MM.1S (cell line): ENCODE measurements around the gene PIP4K2A.

Experiments
- DNase-seq: peaks from one replicate; pipeline ENCODE4 v3.0.0-alpha.2; 2015
- H2AFZ ChIP-seq: fragments of 300-600 bp; sonication (generic); 2 replicates; pipeline ENCODE4 v1.6.0; 2016; ENCODE audit warnings: antibody characterized with exemption, low read length
- H3F3A ChIP-seq: fragments of 300-600 bp; sonication (generic); 2 replicates; pipeline ENCODE4 v1.6.1; 2016; ENCODE audit warnings: mild to moderate bottlenecking, antibody characterized with exemption, low read length, moderate library complexity, mixed read lengths; ENCODE audit not compliant: insufficient read depth
- H3K27ac ChIP-seq: fragments of 300-600 bp; sonication (generic); 2 replicates; pipeline ENCODE4 v1.5.1; 2016; ENCODE audit warnings: mild to moderate bottlenecking, low read length
- H3K27me3 ChIP-seq: fragments of 300-600 bp; sonication (generic); replicated peaks from 2 replicates; pipeline ENCODE4 v1.6.0; 2016; ENCODE audit warnings: low read length; ENCODE audit not compliant: insufficient read depth
- H3K36me3 ChIP-seq: fragments of 300-600 bp; sonication (generic); replicated peaks from 2 replicates; pipeline ENCODE4 v1.6.1; 2016; ENCODE audit warnings: mild to moderate bottlenecking, low read length, mixed read lengths; ENCODE audit not compliant: insufficient read depth
- H3K4me1 ChIP-seq: fragments of 300-600 bp; sonication (generic); 2 replicates; pipeline ENCODE4 v1.6.1; 2016; ENCODE audit warnings: low read length, mixed read lengths
- H3K4me2 ChIP-seq: fragments of 300-600 bp; sonication (generic); 2 replicates; pipeline ENCODE4 v1.6.0; 2016; ENCODE audit warnings: low read depth, low read length
- H3K4me3 ChIP-seq: fragments of 300-600 bp; sonication (generic); 2 replicates; pipeline ENCODE4 v1.5.1; 2016; ENCODE audit warnings: low read length, mixed read lengths
- H3K79me2 ChIP-seq: fragments of 300-600 bp; sonication (generic); 2 replicates; pipeline ENCODE4 v1.6.1; 2016; ENCODE audit warnings: mixed run types, low read length, mixed read lengths
- H3K9ac ChIP-seq: fragments of 300-600 bp; sonication (generic); 2 replicates; pipeline ENCODE4 v1.6.1; 2016; ENCODE audit warnings: low read length, mixed read lengths
- H3K9me2 ChIP-seq: fragments of 300-600 bp; sonication (generic); replicated peaks from 2 replicates; pipeline ENCODE4 v1.6.1; 2016; ENCODE audit warnings: mild to moderate bottlenecking, low read length, mixed read lengths; ENCODE audit not compliant: insufficient read depth
- H3K9me3 ChIP-seq: fragments of 300-600 bp; sonication (generic); replicated peaks from 2 replicates; pipeline ENCODE4 v1.6.1; 2016; ENCODE audit warnings: mild to moderate bottlenecking, low read length, mixed read lengths; ENCODE audit not compliant: insufficient read depth
- H4K20me1 ChIP-seq: fragments of 300-600 bp; sonication (generic); 2 replicates; pipeline ENCODE4 v1.6.1; 2016; ENCODE audit warnings: mild to moderate bottlenecking, low read length, moderate library complexity, mixed read lengths; ENCODE audit not compliant: insufficient read depth
- EZH2 ChIP-seq: fragments of 300-600 bp; sonication (generic); optimal IDR thresholded peaks from 2 replicates; pipeline ENCODE3; 2017; ENCODE audit warnings: low read depth, mild to moderate bottlenecking, antibody characterized with exemption, low read length, mixed read lengths
- EZH2phosphoT487 ChIP-seq: fragments of 300-600 bp; sonication (generic); IDR thresholded peaks from 2 replicates; pipeline ENCODE4 v1.6.1; 2018; ENCODE audit warnings: antibody characterized with exemption, low read length
- TF ChIP-seq, protein P1 (sequence below): fragments of 300-600 bp; sonication (generic); IDR thresholded peaks from 2 replicates; pipeline ENCODE4 v1.5.1; 2016; ENCODE audit warnings: antibody characterized with exemption, low read length, mixed read lengths

The PIP4K2A gene

DNA sequence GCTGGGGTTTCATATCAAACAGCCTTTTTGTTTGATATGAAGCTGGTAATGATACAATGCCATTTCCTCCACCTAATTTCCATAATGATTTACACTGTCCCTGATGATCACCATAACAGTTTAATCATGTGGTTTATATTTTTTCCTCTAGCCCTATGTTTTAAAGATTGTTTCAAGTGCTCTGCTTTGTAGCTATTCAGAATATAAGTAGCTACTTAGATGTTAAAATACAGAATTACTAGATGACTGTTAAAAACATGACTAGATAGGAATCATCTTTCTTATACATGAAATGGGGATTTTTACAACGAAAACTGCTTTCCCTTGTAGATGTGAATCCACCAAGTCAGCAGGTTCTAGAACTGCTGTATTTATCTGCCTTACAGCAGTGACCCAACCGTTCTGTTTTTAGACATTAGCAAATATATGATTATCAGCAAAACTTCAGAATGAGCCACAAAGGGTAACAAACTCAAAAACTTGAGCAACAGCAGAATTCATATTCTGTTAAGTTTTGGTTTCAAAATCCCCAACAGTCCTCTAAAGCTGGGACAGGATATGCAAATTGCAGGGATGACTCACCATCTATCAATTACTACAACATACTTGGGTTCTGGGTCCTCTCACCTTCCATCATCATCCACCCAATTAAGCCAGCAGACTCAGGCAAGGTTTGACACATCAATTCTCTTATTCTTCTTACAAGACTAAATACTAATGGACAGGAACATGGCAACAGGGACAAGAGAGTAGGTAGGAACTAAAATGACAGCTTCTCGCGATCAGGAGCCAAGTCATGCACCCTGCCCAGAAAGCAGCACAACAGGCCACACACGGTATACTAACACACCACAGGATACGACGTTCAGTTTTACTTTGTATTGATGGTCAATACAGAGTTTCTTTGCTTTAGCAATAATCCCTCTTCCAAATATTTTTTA, 83.9 kb downstream of the PIP4K2A start:
- no peaks in the 10 kb centered on the region for H3K9me3 ChIP-seq
- H4K20me1 ChIP-seq: no peaks in the 10 kb centered on the region
- peaks cover 33% of the 10 kb centered on the region for H3K4me1 ChIP-seq
- no peaks in the 10 kb centered on the region for H3K36me3 ChIP-seq
- peaks cover 22% of the 10 kb centered on the region for H3F3A ChIP-seq
- TF ChIP-seq EZH2phosphoT487: no peak
- TF ChIP-seq, protein P1, sequence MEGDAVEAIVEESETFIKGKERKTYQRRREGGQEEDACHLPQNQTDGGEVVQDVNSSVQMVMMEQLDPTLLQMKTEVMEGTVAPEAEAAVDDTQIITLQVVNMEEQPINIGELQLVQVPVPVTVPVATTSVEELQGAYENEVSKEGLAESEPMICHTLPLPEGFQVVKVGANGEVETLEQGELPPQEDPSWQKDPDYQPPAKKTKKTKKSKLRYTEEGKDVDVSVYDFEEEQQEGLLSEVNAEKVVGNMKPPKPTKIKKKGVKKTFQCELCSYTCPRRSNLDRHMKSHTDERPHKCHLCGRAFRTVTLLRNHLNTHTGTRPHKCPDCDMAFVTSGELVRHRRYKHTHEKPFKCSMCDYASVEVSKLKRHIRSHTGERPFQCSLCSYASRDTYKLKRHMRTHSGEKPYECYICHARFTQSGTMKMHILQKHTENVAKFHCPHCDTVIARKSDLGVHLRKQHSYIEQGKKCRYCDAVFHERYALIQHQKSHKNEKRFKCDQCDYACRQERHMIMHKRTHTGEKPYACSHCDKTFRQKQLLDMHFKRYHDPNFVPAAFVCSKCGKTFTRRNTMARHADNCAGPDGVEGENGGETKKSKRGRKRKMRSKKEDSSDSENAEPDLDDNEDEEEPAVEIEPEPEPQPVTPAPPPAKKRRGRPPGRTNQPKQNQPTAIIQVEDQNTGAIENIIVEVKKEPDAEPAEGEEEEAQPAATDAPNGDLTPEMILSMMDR: no peak
- no peak for TF ChIP-seq EZH2
- DNase-seq: peak; percentile 94
- peak overlapping the region; percentile 71 for H2AFZ ChIP-seq
- peak overlapping the region; percentile 78 for H3K4me2 ChIP-seq
- peak overlapping the region; percentile 49 for H3K4me3 ChIP-seq
- H3K27ac ChIP-seq: peak overlapping the region; percentile 87
- H3K79me2 ChIP-seq: peaks cover 77% of the 10 kb centered on the region
- no peaks in the 10 kb centered on the region for H3K27me3 ChIP-seq
- no peaks in the 10 kb centered on the region for H3K9me2 ChIP-seq
- peak overlapping the region; percentile 56 for H3K9ac ChIP-seq

DNA sequence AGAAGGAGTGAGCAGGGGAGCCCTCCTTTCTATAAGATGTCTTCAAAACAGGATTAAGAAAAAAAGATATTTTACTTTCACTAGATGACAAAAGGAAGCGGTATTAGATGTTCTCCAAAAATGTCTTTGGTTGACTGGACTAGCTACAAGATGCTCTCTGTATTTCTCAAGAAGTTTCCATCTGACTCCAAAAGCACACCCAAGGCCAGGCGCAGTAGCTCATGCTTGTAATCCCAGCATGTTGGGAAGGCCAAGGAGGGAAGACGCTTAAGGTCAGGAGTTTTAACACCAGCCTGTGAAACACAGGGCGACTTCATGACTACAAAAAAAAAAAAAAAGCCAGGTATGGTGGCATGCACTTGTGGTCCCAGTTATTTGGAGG, 84.5 kb downstream of the PIP4K2A start:
- H3K36me3 ChIP-seq: no peaks in the 10 kb centered on the region
- H3K27me3 ChIP-seq: no peaks in the 10 kb centered on the region
- peak overlapping the region; percentile 87 for H3K27ac ChIP-seq
- no peaks in the 10 kb centered on the region for H3K9me2 ChIP-seq
- H3F3A ChIP-seq: peaks cover 22% of the 10 kb centered on the region
- peak; percentile 30 for DNase-seq
- peaks cover 33% of the 10 kb centered on the region for H3K4me1 ChIP-seq
- peak overlapping the region; percentile 49 for H3K4me3 ChIP-seq
- peak overlapping the region; percentile 56 for H3K9ac ChIP-seq
- TF ChIP-seq EZH2phosphoT487: no peak
- TF ChIP-seq, protein P1: no peak
- H2AFZ ChIP-seq: no peak overlapping the region
- H3K4me2 ChIP-seq: peak overlapping the region; percentile 78
- H3K79me2 ChIP-seq: peaks cover 80% of the 10 kb centered on the region
- H4K20me1 ChIP-seq: no peaks in the 10 kb centered on the region
- no peaks in the 10 kb centered on the region for H3K9me3 ChIP-seq

DNA sequence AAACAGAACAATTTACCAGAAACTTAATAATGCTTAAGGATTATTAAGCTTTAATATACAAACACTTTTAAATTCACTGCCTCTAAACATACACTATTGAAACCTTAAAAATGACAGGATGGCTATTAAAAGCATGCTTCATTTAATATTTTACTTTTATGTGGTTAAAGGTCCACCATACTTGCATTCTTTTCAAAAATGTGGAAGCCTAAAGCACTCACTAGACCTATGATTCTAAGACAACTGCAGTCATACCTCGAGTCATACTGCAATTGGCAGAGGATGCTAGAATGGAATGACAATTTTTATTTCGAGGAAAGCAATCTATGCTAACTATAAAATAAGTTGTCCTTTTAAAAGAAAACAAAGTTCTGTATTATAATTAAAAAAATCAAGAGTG, 85.3 kb downstream of the PIP4K2A start:
- Histone ChIP-seq H3K9ac (no peak overlapping the region), H3K4me2 (peak overlapping the region; percentile 78)

More for the DNA sequence above, 85.3 kb downstream of the PIP4K2A start:
- TF ChIP-seq, protein P1: no peak
- TF ChIP-seq EZH2 (no peak), EZH2phosphoT487 (no peak)
- no peaks in the 10 kb centered on the region for H3K9me2 ChIP-seq
- H3K27me3 ChIP-seq: no peaks in the 10 kb centered on the region
- no peaks in the 10 kb centered on the region for H3K9me3 ChIP-seq
- peak; percentile 12 for DNase-seq
- peak overlapping the region; percentile 87; the same call in 1 of the 2 replicates for H3K27ac ChIP-seq
- H4K20me1 ChIP-seq: no peaks in the 10 kb centered on the region
- H2AFZ ChIP-seq: no peak overlapping the region
- peaks cover 22% of the 10 kb centered on the region for H3F3A ChIP-seq
- peaks cover 33% of the 10 kb centered on the region for H3K4me1 ChIP-seq
- no peaks in the 10 kb centered on the region for H3K36me3 ChIP-seq
- H3K79me2 ChIP-seq: peaks cover 80% of the 10 kb centered on the region
- H3K4me3 ChIP-seq: no peak overlapping the region; the same call in 1 of the 2 replicates
